ENCODE data around the gene STRN4.
A peak's percentile ranks its signal among the peaks of the same experiment; 100 is the strongest.
"Not testable (repeated sequence)": the region's sequence is repeated elsewhere in the genome, so short reads cannot be mapped to it uniquely, and the experiment has no call there.

Gene STRN4

GRCh38 chr19:46773018-46773399, 26.8 kb upstream of the STRN4 start:
- DNase-seq = no peak

- no peak for DNase-seq
These were observed 26.1 kb upstream of the STRN4 start for GRCh38 chr19:46772170-46773017.

- not testable (repeated sequence) for DNase-seq
These were observed 22.5 kb upstream of the STRN4 start for GRCh38 chr19:46768746-46769145.

- no peak for DNase-seq
These were observed 20.5 kb upstream of the STRN4 start for GRCh38 chr19:46766569-46767317.

GRCh38 chr19:46764817-46765291, 18.6 kb upstream of the STRN4 start:
- DNase-seq = no peak

GRCh38 chr19:46762245-46762890, 16.1 kb upstream of the STRN4 start:
- no peak for DNase-seq

GRCh38 chr19:46761418-46761831, 15.2 kb upstream of the STRN4 start:
- DNase-seq = no peak

GRCh38 chr19:46760897-46761296, 14.6 kb upstream of the STRN4 start:
- DNase-seq = not testable (repeated sequence)

GRCh38 chr19:46760363-46760762, 14.1 kb upstream of the STRN4 start:
- DNase-seq = no peak

- no peak for DNase-seq
These were observed 13.6 kb upstream of the STRN4 start for GRCh38 chr19:46759817-46760333.

GRCh38 chr19:46759206-46759605, 13.0 kb upstream of the STRN4 start:
- DNase-seq = no peak

- DNase-seq = no peak
These were observed 10.3 kb upstream of the STRN4 start for GRCh38 chr19:46756544-46756888.

- DNase-seq = no peak
These were observed 9.7 kb upstream of the STRN4 start for GRCh38 chr19:46755853-46756543.

GRCh38 chr19:46755077-46755852, 9.0 kb upstream of the STRN4 start:
- DNase-seq = no peak

- DNase-seq = no peak
These were observed 7.3 kb upstream of the STRN4 start for GRCh38 chr19:46753420-46754155.

GRCh38 chr19:46748325-46749109, 2.3 kb upstream of the STRN4 start:
- peak; percentile 64 for DNase-seq

GRCh38 chr19:46745521-46746280, 549 bp downstream of the STRN4 start, which contains the start of gene FKRP:
FKRP (plus strand) TSS chr19:46746057; CDS start chr19:46755451, 9,394 bp downstream.
- no peak for DNase-seq

GRCh38 chr19:46745030-46745429, 1.2 kb downstream of the STRN4 start:
- no peak for DNase-seq

- no peak for DNase-seq
These were observed 2.1 kb downstream of the STRN4 start for GRCh38 chr19:46744005-46744691.

Measured in kidney glomerular epithelial cell (primary cell).